Esophagus muscularis mucosa (tissue), 4 donors: ENCODE measurements around the gene ACOT12. TPM values are rescaled to one million over a fixed set of nuclear protein-coding genes. Genes with fewer than 3 reads are reported as not detected.
"Not testable (repeated sequence)": the region's sequence is repeated elsewhere in the genome, so short reads cannot be mapped to it uniquely, and the experiment has no call there.

Source experiments
- DNase-seq: peaks from one replicate; pipeline ENCODE4 v3.0.0-alpha.2; 2017; ENCODE audit errors: extremely low spot score
- H3K27ac ChIP-seq, 4 donors: fragments of 200-600 bp; sonication (generic); replicated peaks in 1 of 4; 1 replicate in 3 of 4; 2 replicates in 1 of 4; pipeline ENCODE4 v1.5.1; 2016 to 2019; ENCODE audit warnings: mild to moderate bottlenecking in 1 of 4
- H3K27me3 ChIP-seq, 4 donors: fragments of 200-600 bp; sonication (generic); one replicate each; pipeline versions ENCODE4 v1.5.1 to v1.6.0; 2016 to 2019
- H3K36me3 ChIP-seq, 4 donors: fragments of 200-600 bp; sonication (generic); one replicate each; pipeline ENCODE4 v1.5.1; 2016 to 2019
- H3K4me1 ChIP-seq, 4 donors: fragments of 200-600 bp; sonication (generic); one replicate each; pipeline ENCODE4 v1.5.1; 2016 to 2019
- H3K4me3 ChIP-seq, 4 donors: fragments of 200-600 bp; sonication (generic); 1 replicate in 2 of 4; 2 replicates in 2 of 4; pipeline ENCODE4 v1.5.1; 2016 to 2019; ENCODE audit warnings: mild to moderate bottlenecking in 4 of 4, moderate library complexity in 1 of 4
- H3K9me3 ChIP-seq, 4 donors: fragments of 200-600 bp; sonication (generic); 1 replicate in 3 of 4; 2 replicates in 1 of 4; pipeline ENCODE4 v1.5.1; 2016 to 2019
- EP300 ChIP-seq: sonication (generic); formaldehyde crosslinking; IDR thresholded peaks from one replicate; pipeline ENCODE4 v1.6.1; 2017; ENCODE audit warnings: antibody characterized with exemption
- POLR2A ChIP-seq: fragments of 450-650 bp; IDR thresholded peaks from one replicate; pipeline ENCODE4 v1.6.1; 2017; ENCODE audit warnings: antibody characterized with exemption, moderate library complexity, mild to moderate bottlenecking, low read depth
- POLR2AphosphoS5 ChIP-seq, 2 donors: sonication (generic); formaldehyde crosslinking; IDR thresholded peaks; one replicate each; pipeline ENCODE4 v1.6.1; 2017; ENCODE audit warnings: antibody characterized with exemption in 2 of 2
- WGBS: methylation state at CpG from one replicate; pipeline ENCODE4 v1.1.5; 2018; 5-methylcytosine and 5-hydroxymethylcytosine counted together
- intact Hi-C: fragments of 100-400 bp; cut with DNase I; formaldehyde crosslinking; loops from one replicate; pipeline ENCODE4 v1.15.1; 2023
- total RNA-seq, 4 donors: library from RNA; depleted of rRNA; stranded (reverse); fragments of >200 nt; gene quantifications; one replicate each; pipeline versions ENCODE4 v1.1.0 to v1.2.1, GENCODE V29; 2016
- TF ChIP-seq, protein P1 (sequence below), 3 experiments: fragments of 200-600 bp in 2 of 3; fragments of 450-650 bp in 1 of 3; sonication (generic) in 2 of 3; IDR thresholded peaks; one replicate each; pipeline ENCODE4 v1.5.1; 2017 to 2019; ENCODE audit warnings: antibody characterized with exemption in 3 of 3, mild to moderate bottlenecking in 2 of 3, moderate library complexity in 1 of 3

Gene ACOT12
- total RNA-seq, 4 donors from 2014 or later = not detected

- TF ChIP-seq POLR2A (no peak), EP300 (no peak), POLR2AphosphoS5 (IDR thresholded peaks at IDR 0.05) (no peak)
- TF ChIP-seq, protein P1, sequence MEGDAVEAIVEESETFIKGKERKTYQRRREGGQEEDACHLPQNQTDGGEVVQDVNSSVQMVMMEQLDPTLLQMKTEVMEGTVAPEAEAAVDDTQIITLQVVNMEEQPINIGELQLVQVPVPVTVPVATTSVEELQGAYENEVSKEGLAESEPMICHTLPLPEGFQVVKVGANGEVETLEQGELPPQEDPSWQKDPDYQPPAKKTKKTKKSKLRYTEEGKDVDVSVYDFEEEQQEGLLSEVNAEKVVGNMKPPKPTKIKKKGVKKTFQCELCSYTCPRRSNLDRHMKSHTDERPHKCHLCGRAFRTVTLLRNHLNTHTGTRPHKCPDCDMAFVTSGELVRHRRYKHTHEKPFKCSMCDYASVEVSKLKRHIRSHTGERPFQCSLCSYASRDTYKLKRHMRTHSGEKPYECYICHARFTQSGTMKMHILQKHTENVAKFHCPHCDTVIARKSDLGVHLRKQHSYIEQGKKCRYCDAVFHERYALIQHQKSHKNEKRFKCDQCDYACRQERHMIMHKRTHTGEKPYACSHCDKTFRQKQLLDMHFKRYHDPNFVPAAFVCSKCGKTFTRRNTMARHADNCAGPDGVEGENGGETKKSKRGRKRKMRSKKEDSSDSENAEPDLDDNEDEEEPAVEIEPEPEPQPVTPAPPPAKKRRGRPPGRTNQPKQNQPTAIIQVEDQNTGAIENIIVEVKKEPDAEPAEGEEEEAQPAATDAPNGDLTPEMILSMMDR (IDR thresholded peaks at IDR 0.05) = no peak
- Histone ChIP-seq H3K4me1 (no peaks in the 10 kb centered on the region), H3K9me3 (no peaks in the 10 kb centered on the region), H3K36me3 (no peaks in the 10 kb centered on the region), H3K27me3 (no peaks in the 10 kb centered on the region), H3K4me3 (no peak overlapping the region), H3K27ac (no peak overlapping the region)
- 88% methylated on average over 13 of the region's 13 CpGs for WGBS
- DNase-seq = no peak
- intact Hi-C loops = no loop called here
These were observed 49.2 kb downstream of the ACOT12 start for GRCh38 chr5:81344736-81345135.

- peak; percentile 10 for DNase-seq
- H3K9me3 ChIP-seq, H3K36me3 ChIP-seq, H3K27ac ChIP-seq, H3K4me1 ChIP-seq, intact Hi-C loops, H3K27me3 ChIP-seq, H3K4me3 ChIP-seq: not testable (repeated sequence)
- WGBS = 67% methylated on average over 3 of the region's 3 CpGs
These were observed 55.7 kb downstream of the ACOT12 start for GRCh38 chr5:81338213-81338612.

GRCh38 chr5:81337803-81338202 lies 56.1 kb downstream of the ACOT12 start:
- H3K36me3 ChIP-seq = no peaks in the 10 kb centered on the region
- TF ChIP-seq POLR2AphosphoS5 (IDR thresholded peaks at IDR 0.05) (no peak), EP300 (no peak), POLR2A (no peak)
- TF ChIP-seq, protein P1 (IDR thresholded peaks at IDR 0.05) = no peak
- no peak for DNase-seq
- no peaks in the 10 kb centered on the region for H3K9me3 ChIP-seq
- no peaks in the 10 kb centered on the region for H3K4me1 ChIP-seq
- no peak overlapping the region for H3K27ac ChIP-seq
- no peaks in the 10 kb centered on the region for H3K27me3 ChIP-seq
- 79% methylated on average over 2 of the region's 2 CpGs for WGBS
- no peak overlapping the region for H3K4me3 ChIP-seq
- intact Hi-C loops = no loop called here

DNA sequence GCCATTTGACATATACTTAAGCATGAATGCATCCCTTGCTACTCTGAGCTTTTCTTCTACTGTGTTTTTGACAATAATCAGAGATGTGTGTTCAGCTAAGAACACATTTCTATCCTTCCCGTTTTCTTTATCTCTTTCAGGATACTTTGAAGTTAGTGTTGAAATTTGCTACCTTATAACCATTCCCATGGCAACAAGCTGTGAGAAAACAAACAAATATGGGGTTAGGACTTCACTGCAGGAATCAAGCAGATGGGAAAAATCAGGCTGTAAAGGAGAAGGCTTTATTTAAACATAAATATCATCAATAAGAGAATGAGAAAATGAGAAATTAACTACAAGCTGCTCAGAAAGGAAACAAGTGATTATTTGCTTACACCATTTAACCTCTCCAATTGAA lies 57.4 kb downstream of the ACOT12 start:
- H3K27me3 ChIP-seq = no peaks in the 10 kb centered on the region
- TF ChIP-seq, protein P1 (IDR thresholded peaks at IDR 0.05) = no peak
- TF ChIP-seq POLR2AphosphoS5 (IDR thresholded peaks at IDR 0.05) (no peak), POLR2A (no peak), EP300 (no peak)
- intact Hi-C loops = no loop called here
- no peak for DNase-seq
- no peaks in the 10 kb centered on the region for H3K36me3 ChIP-seq
- no peak overlapping the region for H3K27ac ChIP-seq
- no peak overlapping the region for H3K4me3 ChIP-seq
- H3K4me1 ChIP-seq = no peaks in the 10 kb centered on the region
- WGBS = 32% methylated on average over 1 of the region's 1 CpG
- no peaks in the 10 kb centered on the region for H3K9me3 ChIP-seq

DNA sequence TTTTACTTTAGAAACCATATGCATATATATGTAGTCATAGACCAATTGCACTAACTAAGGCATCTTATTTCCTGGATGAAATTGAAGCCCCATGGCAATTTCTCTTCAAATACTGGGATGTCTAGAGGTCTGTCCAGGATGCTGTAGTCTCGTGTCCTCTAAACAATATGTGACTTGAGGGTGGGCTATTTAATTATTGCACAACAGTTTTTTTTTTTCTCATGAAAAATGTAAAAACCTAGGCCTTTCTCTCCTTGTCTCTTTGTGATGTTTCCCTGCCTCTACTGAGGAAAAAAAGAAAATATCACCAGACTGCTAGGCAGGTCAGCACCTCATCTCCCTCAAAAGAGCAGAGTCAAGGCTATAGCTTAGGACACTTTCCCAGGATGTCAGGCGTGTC lies 58.0 kb downstream of the ACOT12 start:
- no peaks in the 10 kb centered on the region for H3K4me1 ChIP-seq
- H3K27me3 ChIP-seq = no peaks in the 10 kb centered on the region
- peak; percentile 34 for DNase-seq
- intact Hi-C loops = no loop called here
- no peak for TF ChIP-seq POLR2A
- TF ChIP-seq, protein P1 (IDR thresholded peaks at IDR 0.05) = no peak
- TF ChIP-seq POLR2AphosphoS5 (IDR thresholded peaks at IDR 0.05) = no peak
- TF ChIP-seq EP300 = no peak
- 97% methylated on average over 2 of the region's 2 CpGs for WGBS
- no peak overlapping the region for H3K27ac ChIP-seq
- no peaks in the 10 kb centered on the region for H3K9me3 ChIP-seq
- no peaks in the 10 kb centered on the region for H3K36me3 ChIP-seq
- H3K4me3 ChIP-seq = no peak overlapping the region
